HL-60 (cell line): ENCODE results near the gene SCAANT1.

Source experiments
- GABPA ChIP-seq: IDR thresholded peaks from 2 replicates; pipeline ENCODE4 v1.6.1; 2012; ENCODE audit warnings: low read depth
- POLR2AphosphoS5 ChIP-seq: IDR thresholded peaks from 2 replicates; pipeline ENCODE4 v1.6.1; 2012; ENCODE audit warnings: low read depth
- REST ChIP-seq: IDR thresholded peaks from 2 replicates; pipeline ENCODE4 v1.6.1; 2012; ENCODE audit warnings: low read depth; ENCODE audit not compliant: insufficient replicate concordance
- SPI1 ChIP-seq: IDR thresholded peaks from 2 replicates; pipeline ENCODE4 v1.6.1; 2012; ENCODE audit warnings: low read depth, mild to moderate bottlenecking, borderline replicate concordance
- TF ChIP-seq, protein P1 (sequence below): IDR thresholded peaks from one replicate; pipeline ENCODE4 v1.5.1; 2011; ENCODE audit warnings: low read length, control low read depth, inconsistent platforms; ENCODE audit not compliant: insufficient read depth

GRCh38 chr3:63886858-63887257, 25.3 kb downstream of the SCAANT1 start:
- TF ChIP-seq, protein P1, sequence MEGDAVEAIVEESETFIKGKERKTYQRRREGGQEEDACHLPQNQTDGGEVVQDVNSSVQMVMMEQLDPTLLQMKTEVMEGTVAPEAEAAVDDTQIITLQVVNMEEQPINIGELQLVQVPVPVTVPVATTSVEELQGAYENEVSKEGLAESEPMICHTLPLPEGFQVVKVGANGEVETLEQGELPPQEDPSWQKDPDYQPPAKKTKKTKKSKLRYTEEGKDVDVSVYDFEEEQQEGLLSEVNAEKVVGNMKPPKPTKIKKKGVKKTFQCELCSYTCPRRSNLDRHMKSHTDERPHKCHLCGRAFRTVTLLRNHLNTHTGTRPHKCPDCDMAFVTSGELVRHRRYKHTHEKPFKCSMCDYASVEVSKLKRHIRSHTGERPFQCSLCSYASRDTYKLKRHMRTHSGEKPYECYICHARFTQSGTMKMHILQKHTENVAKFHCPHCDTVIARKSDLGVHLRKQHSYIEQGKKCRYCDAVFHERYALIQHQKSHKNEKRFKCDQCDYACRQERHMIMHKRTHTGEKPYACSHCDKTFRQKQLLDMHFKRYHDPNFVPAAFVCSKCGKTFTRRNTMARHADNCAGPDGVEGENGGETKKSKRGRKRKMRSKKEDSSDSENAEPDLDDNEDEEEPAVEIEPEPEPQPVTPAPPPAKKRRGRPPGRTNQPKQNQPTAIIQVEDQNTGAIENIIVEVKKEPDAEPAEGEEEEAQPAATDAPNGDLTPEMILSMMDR, result no peak
- TF ChIP-seq GABPA (no peak), REST (no peak), SPI1 (no peak), POLR2AphosphoS5 (no peak)
